ENCODE results near the gene MOK.

The MOK gene

GRCh38 chr14:102205560-102205959, 99.4 kb downstream of the MOK start:
- DNase-seq (ENCODE audit: low spot score) = no peak

GRCh38 chr14:102203382-102203781, 101.6 kb downstream of the MOK start:
- no peak for DNase-seq (ENCODE audit: low spot score)

- DNase-seq (ENCODE audit: low spot score) = no peak
These were observed 102.0 kb downstream of the MOK start for GRCh38 chr14:102202944-102203343.

GRCh38 chr14:102201776-102202175, 103.2 kb downstream of the MOK start:
- DNase-seq (ENCODE audit: low spot score) = no peak

- no peak for DNase-seq (ENCODE audit: low spot score)
These were observed 103.6 kb downstream of the MOK start for GRCh38 chr14:102201353-102201738.

- DNase-seq (ENCODE audit: low spot score) = no peak
These were observed 104.1 kb downstream of the MOK start for GRCh38 chr14:102200690-102201352.

- no peak for DNase-seq (ENCODE audit: low spot score)
These were observed 107.6 kb downstream of the MOK start for GRCh38 chr14:102197317-102197853.

- DNase-seq (ENCODE audit: low spot score) = no peak
These were observed 108.1 kb downstream of the MOK start for GRCh38 chr14:102196902-102197230.

- DNase-seq (ENCODE audit: low spot score) = no peak
These were observed 108.7 kb downstream of the MOK start for GRCh38 chr14:102196039-102196901.

GRCh38 chr14:102195446-102195845, 109.5 kb downstream of the MOK start:
- no peak for DNase-seq (ENCODE audit: low spot score)

- DNase-seq (ENCODE audit: low spot score) = no peak
These were observed 110.1 kb downstream of the MOK start for GRCh38 chr14:102194856-102195255.

GRCh38 chr14:102192840-102193502, 112.0 kb downstream of the MOK start:
- DNase-seq (ENCODE audit: low spot score) = no peak

- DNase-seq (ENCODE audit: low spot score) = no peak
These were observed 115.1 kb downstream of the MOK start for GRCh38 chr14:102189874-102190273.

GRCh38 chr14:102188187-102188586, 116.8 kb downstream of the MOK start:
- no peak for DNase-seq (ENCODE audit: low spot score)

GRCh38 chr14:102187568-102188001, 117.4 kb downstream of the MOK start:
- no peak for DNase-seq (ENCODE audit: low spot score)

- DNase-seq (ENCODE audit: low spot score) = peak; percentile 37
These were observed 117.9 kb downstream of the MOK start for GRCh38 chr14:102187044-102187443.

GRCh38 chr14:102185360-102185759, 119.6 kb downstream of the MOK start:
- DNase-seq (ENCODE audit: low spot score) = no peak

GRCh38 chr14:102184316-102185035, 120.5 kb downstream of the MOK start:
- no peak for DNase-seq (ENCODE audit: low spot score)

GRCh38 chr14:102183886-102184285, 121.1 kb downstream of the MOK start:
- DNase-seq (ENCODE audit: low spot score) = no peak

- DNase-seq (ENCODE audit: low spot score) = peak; percentile 79
These were observed 121.9 kb downstream of the MOK start for GRCh38 chr14:102182936-102183619.

- DNase-seq (ENCODE audit: low spot score) = peak; percentile 88
These were observed 122.8 kb downstream of the MOK start for GRCh38 chr14:102182190-102182589.

Measured in RKO (cell line).